CD4-positive, alpha-beta memory T cell (primary cell): ENCODE data around the gene ZNF474. TPM values are rescaled to one million over a fixed set of nuclear protein-coding genes. Genes with fewer than 3 reads are reported as not detected.

Experiments
- CTCF ChIA-PET: fragments of 350-600 bp; sonication (Branson Sonifier 250); formaldehyde crosslinking; loops from one replicate; lab custom pipeline; 2021; ENCODE audit warnings: inconsistent platforms; ENCODE audit not compliant: partially characterized antibody; lab: Charles Lee
- POLR2A ChIA-PET: fragments of 350-600 bp; sonication (Branson Sonifier 250); formaldehyde crosslinking; loops from one replicate; lab custom pipeline; 2021; ENCODE audit not compliant: partially characterized antibody; lab: Charles Lee
- DNase-seq, 5 donors: peaks; one replicate each; pipeline versions ENCODE4 v3.0.0 to v3.0.0-alpha.2; 2020 to 2022; ENCODE audit warnings: mixed read lengths in 1 of 5
- H3K27ac ChIP-seq: one replicate; pipeline ENCODE4 v1.7.0; 2013; ENCODE audit warnings: low read depth, low read length
- H3K27me3 ChIP-seq: 2 replicates; pipeline ENCODE4 v1.7.0; 2013; ENCODE audit warnings: mild to moderate bottlenecking, low read length, moderate library complexity; ENCODE audit not compliant: insufficient read depth
- H3K36me3 ChIP-seq: 2 replicates; pipeline ENCODE4 v1.7.0; 2013; ENCODE audit warnings: mild to moderate bottlenecking, low read length, moderate library complexity; ENCODE audit not compliant: insufficient read depth
- H3K4me1 ChIP-seq: 2 replicates; pipeline ENCODE4 v1.7.0; 2013; ENCODE audit warnings: mild to moderate bottlenecking, low read length, moderate library complexity; ENCODE audit not compliant: insufficient read depth
- H3K4me3 ChIP-seq, 2 donors: one replicate each; pipeline ENCODE4 v1.7.0; 2013; ENCODE audit warnings: low read length in 2 of 2, mild to moderate bottlenecking in 1 of 2
- H3K9me3 ChIP-seq, 2 donors: one replicate each; pipeline ENCODE4 v1.7.0; 2013; ENCODE audit warnings: low read length in 2 of 2, control low read depth in 1 of 2; ENCODE audit not compliant: control insufficient read depth in 1 of 2
- H3K27ac Mint-ChIP-seq, 7 donors: one replicate each; pipeline ENCODE4 v1.8.0; 2020 to 2021; ENCODE audit warnings: mixed read lengths in 7 of 7, mild to moderate bottlenecking in 6 of 7, inconsistent platforms in 3 of 7, moderate library complexity in 3 of 7
- H3K27me3 Mint-ChIP-seq, 2 donors: one replicate each; pipeline ENCODE4 v1.8.0; 2020 to 2021; ENCODE audit warnings: mixed read lengths in 2 of 2
- H3K36me3 Mint-ChIP-seq, 2 donors: one replicate each; pipeline ENCODE4 v1.8.0; 2020 to 2021; ENCODE audit warnings: mixed read lengths in 2 of 2, inconsistent platforms in 1 of 2, mild to moderate bottlenecking in 1 of 2
- H3K4me1 Mint-ChIP-seq, 4 donors: one replicate each; pipeline ENCODE4 v1.8.0; 2020 to 2021; ENCODE audit warnings: mixed read lengths in 4 of 4, mild to moderate bottlenecking in 1 of 4
- H3K4me3 Mint-ChIP-seq, 8 donors: one replicate each; pipeline ENCODE4 v1.8.0; 2020 to 2021; ENCODE audit warnings: mixed read lengths in 8 of 8, mild to moderate bottlenecking in 7 of 8, moderate library complexity in 6 of 8, inconsistent platforms in 3 of 8
- H3K9me3 Mint-ChIP-seq, 8 donors: one replicate each; pipeline ENCODE4 v1.8.0; 2020 to 2021; ENCODE audit warnings: mixed read lengths in 8 of 8, mild to moderate bottlenecking in 5 of 8, inconsistent platforms in 3 of 8, moderate library complexity in 1 of 8
- intact Hi-C: fragments of 100-400 bp; cut with micrococcal nuclease; formaldehyde crosslinking; loops from one replicate; pipeline ENCODE4 v1.15.1; 2023
- polyA plus RNA-seq, 2 donors: library from polyadenylated mRNA; unstranded; fragments of 300-500 nt; fragmentation: Illumina TruSeq; gene quantifications; one replicate each; pipeline ENCODE4 v1.2.3, GENCODE V29; 2021
- total RNA-seq, 2 experiments: library from RNA; stranded (reverse); gene quantifications; one replicate each; pipeline ENCODE4 v1.2.3, GENCODE V29; 2021

Gene ZNF474
- total and polyA plus RNA-seq, 4 experiments from 2014 or later: 0.17 to 0.30 TPM; not detected in 2

- DNase-seq: no peak
- ChIA-PET CTCF (no interaction called here), POLR2A (no interaction called here)
- Histone ChIP-seq H3K36me3 (no peaks in the 10 kb centered on the region), H3K4me1 (no peaks in the 10 kb centered on the region), H3K27ac (no peak overlapping the region), H3K4me3 (no peak overlapping the region), H3K9me3 (no peaks in the 10 kb centered on the region), H3K27me3 (no peaks in the 10 kb centered on the region)
- H3K9me3 Mint-ChIP-seq: no peaks in the 10 kb centered on the region
- H3K4me3 Mint-ChIP-seq: no peak overlapping the region
- H3K36me3 Mint-ChIP-seq: no peaks in the 10 kb centered on the region
- H3K27me3 Mint-ChIP-seq: peaks cover 4 to 5% of the 10 kb centered on the region in 2 donors
- no peaks in the 10 kb centered on the region for H3K4me1 Mint-ChIP-seq
- intact Hi-C loops: no loop called here
- H3K27ac Mint-ChIP-seq: no peak overlapping the region
Observed at GRCh38 chr5:122195802-122196394, 66.6 kb downstream of the ZNF474 start.

DNA sequence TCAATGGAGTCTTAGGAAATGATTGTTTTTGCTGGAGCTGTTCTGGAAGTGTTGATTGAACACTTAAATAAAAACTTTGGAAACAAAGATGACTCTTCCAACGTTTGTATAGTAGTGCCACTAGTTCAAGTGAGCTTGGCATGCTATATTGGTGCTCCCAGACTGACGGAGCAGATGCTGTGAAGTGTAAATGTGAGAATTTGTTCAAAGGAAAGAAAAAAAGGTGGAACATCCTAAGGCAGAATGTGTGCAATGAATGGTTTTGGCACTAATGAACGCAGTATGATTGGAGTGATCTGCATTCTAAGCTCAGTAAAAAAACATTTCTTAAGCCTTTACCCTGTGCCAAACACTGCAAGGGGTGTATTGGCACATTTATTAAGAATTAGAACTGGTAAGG lies 69.8 kb downstream of the ZNF474 start:
- no peaks in the 10 kb centered on the region for H3K9me3 ChIP-seq
- Mint-ChIP-seq H3K4me1 (no peaks in the 10 kb centered on the region), H3K36me3 (no peaks in the 10 kb centered on the region), H3K9me3 (no peaks in the 10 kb centered on the region), H3K27me3 (peaks cover 1 to 3% of the 10 kb centered on the region in 2 donors), H3K4me3 (no peak overlapping the region), H3K27ac (peak overlapping the region in 1 of 7 donors; percentile 55)
- H3K27me3 ChIP-seq: no peaks in the 10 kb centered on the region
- ChIA-PET POLR2A (no interaction called here), CTCF (no interaction called here)
- no peaks in the 10 kb centered on the region for H3K36me3 ChIP-seq
- DNase-seq: no peak
- H3K27ac ChIP-seq: no peak overlapping the region
- H3K4me3 ChIP-seq: no peak overlapping the region
- intact Hi-C loops: no loop called here
- no peaks in the 10 kb centered on the region for H3K4me1 ChIP-seq

- no peak overlapping the region for H3K4me3 ChIP-seq
- H3K27me3 Mint-ChIP-seq: peaks cover 1 to 2% of the 10 kb centered on the region in 2 donors
- intact Hi-C loops: no loop called here
- H3K27ac ChIP-seq: no peak overlapping the region
- no peaks in the 10 kb centered on the region for H3K4me1 Mint-ChIP-seq
- peaks cover 0 to under 1% (median 0%) of the 10 kb centered on the region in 8 donors for H3K9me3 Mint-ChIP-seq
- H3K9me3 ChIP-seq: no peaks in the 10 kb centered on the region
- ChIA-PET POLR2A (no interaction called here), CTCF (no interaction called here)
- H3K36me3 Mint-ChIP-seq: no peaks in the 10 kb centered on the region
- no peaks in the 10 kb centered on the region for H3K4me1 ChIP-seq
- H3K27me3 ChIP-seq: no peaks in the 10 kb centered on the region
- no peak overlapping the region for H3K27ac Mint-ChIP-seq
- no peak overlapping the region for H3K4me3 Mint-ChIP-seq
- no peak for DNase-seq
- H3K36me3 ChIP-seq: no peaks in the 10 kb centered on the region
Observed at GRCh38 chr5:122200450-122200849, 71.1 kb downstream of the ZNF474 start.

- peaks cover 1 to 2% of the 10 kb centered on the region in 2 donors for H3K27me3 Mint-ChIP-seq
- Histone ChIP-seq H3K27ac (no peak overlapping the region), H3K9me3 (no peaks in the 10 kb centered on the region), H3K27me3 (no peaks in the 10 kb centered on the region), H3K4me1 (no peaks in the 10 kb centered on the region), H3K4me3 (no peak overlapping the region), H3K36me3 (no peaks in the 10 kb centered on the region)
- H3K36me3 Mint-ChIP-seq: no peaks in the 10 kb centered on the region
- ChIA-PET CTCF (no interaction called here), POLR2A (no interaction called here)
- peaks cover 0 to 5% (median 0%) of the 10 kb centered on the region in 8 donors for H3K9me3 Mint-ChIP-seq
- no peak for DNase-seq
- intact Hi-C loops: no loop called here
- no peaks in the 10 kb centered on the region for H3K4me1 Mint-ChIP-seq
- H3K27ac Mint-ChIP-seq: no peak overlapping the region
- no peak overlapping the region for H3K4me3 Mint-ChIP-seq
Observed at GRCh38 chr5:122200865-122201264, 71.5 kb downstream of the ZNF474 start.

- no peaks in the 10 kb centered on the region for H3K9me3 ChIP-seq
- H3K36me3 ChIP-seq: no peaks in the 10 kb centered on the region
- no peaks in the 10 kb centered on the region for H3K27me3 ChIP-seq
- no peak overlapping the region for H3K27ac ChIP-seq
- Mint-ChIP-seq H3K4me3 (no peak overlapping the region), H3K4me1 (no peaks in the 10 kb centered on the region), H3K9me3 (peaks cover 0 to 7% (median 0%) of the 10 kb centered on the region in 8 donors), H3K27ac (no peak overlapping the region), H3K36me3 (no peaks in the 10 kb centered on the region), H3K27me3 (peaks cover 1 to 2% of the 10 kb centered on the region in 2 donors)
- ChIA-PET CTCF (no interaction called here), POLR2A (no interaction called here)
- H3K4me1 ChIP-seq: no peaks in the 10 kb centered on the region
- no peak for DNase-seq
- intact Hi-C loops: no loop called here
- no peak overlapping the region for H3K4me3 ChIP-seq
Observed at GRCh38 chr5:122201365-122201764, 72.0 kb downstream of the ZNF474 start.

GRCh38 chr5:122202952-122203351 lies 73.6 kb downstream of the ZNF474 start:
- Histone ChIP-seq H3K4me3 (no peak overlapping the region), H3K9me3 (no peaks in the 10 kb centered on the region), H3K36me3 (no peaks in the 10 kb centered on the region), H3K27me3 (no peaks in the 10 kb centered on the region), H3K27ac (no peak overlapping the region), H3K4me1 (no peaks in the 10 kb centered on the region)
- H3K36me3 Mint-ChIP-seq: no peaks in the 10 kb centered on the region
- DNase-seq: no peak
- ChIA-PET CTCF (no interaction called here), POLR2A (no interaction called here)
- intact Hi-C loops: no loop called here
- no peak overlapping the region for H3K4me3 Mint-ChIP-seq
- no peaks in the 10 kb centered on the region for H3K4me1 Mint-ChIP-seq
- peaks cover 0 to 7% (median under 1%) of the 10 kb centered on the region in 8 donors for H3K9me3 Mint-ChIP-seq
- peaks cover 1 to 2% of the 10 kb centered on the region in 2 donors for H3K27me3 Mint-ChIP-seq
- no peak overlapping the region for H3K27ac Mint-ChIP-seq
